Cardiac fibroblast (primary cell): ENCODE results near the gene KCNQ5.

Experiments
- DNase-seq, 2 donors: peaks; one replicate each; pipeline versions ENCODE4 v3.0.0 to v3.0.0-alpha.2; 2010; ENCODE audit warnings: low read depth in 2 of 2
- H3K4me3 ChIP-seq, 2 donors: replicated peaks in 1 of 2; 1 replicate in 1 of 2; 2 replicates in 1 of 2; pipeline ENCODE4 v1.5.1; 2011; ENCODE audit warnings: low read depth in 2 of 2, low read length in 2 of 2, mild to moderate bottlenecking in 2 of 2, moderate library complexity in 1 of 2
- TF ChIP-seq, protein P1 (sequence below): IDR thresholded peaks from one replicate; pipeline ENCODE4 v1.5.1; 2011; ENCODE audit warnings: low read depth, mild to moderate bottlenecking, low read length, inconsistent platforms

KCNQ5 gene

DNA sequence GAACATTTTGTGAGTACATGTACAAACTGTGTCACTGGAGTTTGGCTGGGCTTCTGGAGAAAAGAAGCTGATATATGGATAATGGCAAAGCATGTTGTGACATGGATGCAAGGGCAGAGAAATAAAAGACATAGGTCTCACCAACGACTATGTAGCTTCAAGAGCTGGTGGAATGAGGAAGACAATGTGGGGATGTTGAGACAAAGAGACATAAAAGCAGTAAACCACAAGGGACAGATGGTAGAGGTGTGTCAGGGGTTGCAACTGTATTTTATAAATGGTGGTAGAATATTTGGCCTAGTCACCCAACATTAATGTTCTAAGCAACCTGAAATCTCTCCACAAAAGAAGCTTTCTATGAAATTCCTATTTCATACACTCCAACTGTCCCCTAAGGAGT lies 199.0 kb downstream of the KCNQ5 start:
- no peak overlapping the region for H3K4me3 ChIP-seq
- no peak for DNase-seq

DNA sequence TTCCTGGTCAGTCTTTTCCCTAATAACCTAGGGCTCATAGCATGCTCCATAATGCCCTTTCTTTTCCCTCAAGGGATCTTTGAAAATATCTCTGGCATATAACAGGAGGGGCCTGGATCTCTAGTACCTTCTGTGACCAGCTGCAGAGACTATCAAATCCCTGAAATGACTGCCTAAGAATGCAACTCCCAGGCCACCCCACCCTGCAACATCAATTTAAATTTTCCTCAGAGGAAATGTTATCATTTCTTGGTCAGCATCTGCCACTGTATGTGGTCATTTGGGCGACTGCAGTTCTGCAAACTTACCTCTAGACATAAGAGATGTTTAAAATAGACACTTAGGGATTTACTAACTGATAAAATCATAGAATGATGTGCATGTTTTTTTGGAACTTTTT lies 200.2 kb downstream of the KCNQ5 start:
- TF ChIP-seq, protein P1, sequence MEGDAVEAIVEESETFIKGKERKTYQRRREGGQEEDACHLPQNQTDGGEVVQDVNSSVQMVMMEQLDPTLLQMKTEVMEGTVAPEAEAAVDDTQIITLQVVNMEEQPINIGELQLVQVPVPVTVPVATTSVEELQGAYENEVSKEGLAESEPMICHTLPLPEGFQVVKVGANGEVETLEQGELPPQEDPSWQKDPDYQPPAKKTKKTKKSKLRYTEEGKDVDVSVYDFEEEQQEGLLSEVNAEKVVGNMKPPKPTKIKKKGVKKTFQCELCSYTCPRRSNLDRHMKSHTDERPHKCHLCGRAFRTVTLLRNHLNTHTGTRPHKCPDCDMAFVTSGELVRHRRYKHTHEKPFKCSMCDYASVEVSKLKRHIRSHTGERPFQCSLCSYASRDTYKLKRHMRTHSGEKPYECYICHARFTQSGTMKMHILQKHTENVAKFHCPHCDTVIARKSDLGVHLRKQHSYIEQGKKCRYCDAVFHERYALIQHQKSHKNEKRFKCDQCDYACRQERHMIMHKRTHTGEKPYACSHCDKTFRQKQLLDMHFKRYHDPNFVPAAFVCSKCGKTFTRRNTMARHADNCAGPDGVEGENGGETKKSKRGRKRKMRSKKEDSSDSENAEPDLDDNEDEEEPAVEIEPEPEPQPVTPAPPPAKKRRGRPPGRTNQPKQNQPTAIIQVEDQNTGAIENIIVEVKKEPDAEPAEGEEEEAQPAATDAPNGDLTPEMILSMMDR, result no peak
- no peak overlapping the region for H3K4me3 ChIP-seq
- no peak for DNase-seq

More for the DNA sequence above, 199.0 kb downstream of the KCNQ5 start:
- TF ChIP-seq, protein P1, result no peak

DNA sequence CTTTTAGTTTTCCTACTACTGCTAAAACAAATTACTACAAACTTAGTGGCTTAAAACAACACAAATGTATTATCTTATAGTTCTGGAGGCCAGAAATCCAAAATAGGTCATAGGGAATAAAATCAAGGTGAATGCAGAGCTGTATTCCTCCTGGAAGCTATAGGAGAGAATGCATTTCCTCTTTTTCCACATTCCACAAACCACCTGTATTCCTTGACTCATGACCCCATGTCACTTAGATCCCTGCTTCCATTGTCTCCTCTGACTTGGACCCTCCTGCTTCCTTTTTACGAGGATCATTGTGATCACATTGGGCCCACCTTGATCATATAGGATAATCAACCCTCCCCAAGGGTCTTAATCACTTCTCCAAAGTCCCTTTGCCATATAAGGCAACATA lies 200.8 kb downstream of the KCNQ5 start:
- DNase-seq, result no peak
- H3K4me3 ChIP-seq, result no peak overlapping the region
- TF ChIP-seq, protein P1, result no peak

DNA sequence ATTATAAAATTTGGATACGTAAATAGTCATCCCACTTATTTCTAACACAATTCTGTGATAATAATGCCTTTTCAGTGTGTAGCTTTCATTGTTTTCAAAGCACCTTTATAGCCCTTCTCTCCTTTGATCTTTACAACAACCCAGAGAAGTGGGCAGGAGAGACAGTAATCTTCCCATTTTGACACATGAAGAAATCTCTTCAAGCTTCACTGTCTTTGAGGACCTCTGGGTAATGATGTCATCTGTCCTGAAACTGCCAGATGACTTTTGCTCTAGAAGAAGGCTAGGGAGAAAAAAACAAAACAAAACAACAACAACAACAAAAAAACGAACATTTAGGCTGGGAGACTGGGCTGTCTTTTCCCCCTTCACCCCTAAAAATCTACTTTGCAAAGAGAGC lies 203.0 kb downstream of the KCNQ5 start:
- no peak overlapping the region for H3K4me3 ChIP-seq
- TF ChIP-seq, protein P1, result no peak
- no peak for DNase-seq

DNA sequence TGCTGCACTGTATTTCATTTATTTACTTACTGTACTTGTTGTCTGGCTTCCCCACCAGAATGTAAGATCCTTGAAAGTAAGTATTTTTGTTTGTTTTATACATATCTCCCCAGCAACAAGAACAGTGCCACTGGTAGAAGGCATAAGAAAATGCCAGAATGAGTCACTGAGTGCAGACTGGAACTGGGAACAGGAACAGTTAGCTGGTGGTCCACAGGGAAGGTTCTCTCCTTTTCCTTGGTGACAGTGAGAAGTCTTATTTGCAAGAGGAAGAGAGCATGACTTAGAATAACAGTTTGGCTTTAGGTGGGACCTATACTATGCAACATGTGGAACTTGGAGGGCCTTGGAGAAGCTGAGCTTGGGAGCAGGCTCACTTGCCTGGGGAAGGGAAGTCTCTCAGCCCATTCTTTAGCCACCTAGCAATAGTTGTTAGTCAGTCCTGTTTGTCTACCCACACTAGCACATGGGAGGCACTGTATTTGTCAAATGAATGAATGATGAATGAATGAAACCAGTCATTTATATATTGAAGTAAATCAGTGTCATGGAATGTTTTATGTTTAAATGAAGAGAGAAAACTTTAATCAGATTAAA lies 203.5 kb downstream of the KCNQ5 start:
- peak; percentile 66 to 76 for DNase-seq
- no peak overlapping the region for H3K4me3 ChIP-seq
- TF ChIP-seq, protein P1, result no peak

DNA sequence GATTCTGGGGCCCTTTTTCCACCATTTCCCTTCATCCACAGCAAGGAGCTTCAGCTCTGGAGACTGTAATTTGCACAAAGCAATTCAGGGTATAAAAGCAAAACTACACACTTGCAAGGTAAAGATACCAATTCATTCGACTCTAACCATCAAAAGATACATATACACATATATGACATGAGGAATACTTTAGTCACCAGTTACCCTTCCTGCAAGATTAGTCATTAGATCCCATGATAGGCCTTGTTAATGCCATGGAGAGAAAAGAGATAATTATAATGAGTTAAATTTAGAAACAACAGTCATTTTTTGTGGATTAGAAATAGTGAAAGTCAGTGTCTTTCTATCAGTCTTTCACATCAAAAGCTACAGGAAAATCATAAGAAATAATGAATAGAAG lies 204.2 kb downstream of the KCNQ5 start:
- TF ChIP-seq, protein P1, result no peak
- H3K4me3 ChIP-seq, result no peak overlapping the region
- DNase-seq, result peak; percentile 11 to 62

DNA sequence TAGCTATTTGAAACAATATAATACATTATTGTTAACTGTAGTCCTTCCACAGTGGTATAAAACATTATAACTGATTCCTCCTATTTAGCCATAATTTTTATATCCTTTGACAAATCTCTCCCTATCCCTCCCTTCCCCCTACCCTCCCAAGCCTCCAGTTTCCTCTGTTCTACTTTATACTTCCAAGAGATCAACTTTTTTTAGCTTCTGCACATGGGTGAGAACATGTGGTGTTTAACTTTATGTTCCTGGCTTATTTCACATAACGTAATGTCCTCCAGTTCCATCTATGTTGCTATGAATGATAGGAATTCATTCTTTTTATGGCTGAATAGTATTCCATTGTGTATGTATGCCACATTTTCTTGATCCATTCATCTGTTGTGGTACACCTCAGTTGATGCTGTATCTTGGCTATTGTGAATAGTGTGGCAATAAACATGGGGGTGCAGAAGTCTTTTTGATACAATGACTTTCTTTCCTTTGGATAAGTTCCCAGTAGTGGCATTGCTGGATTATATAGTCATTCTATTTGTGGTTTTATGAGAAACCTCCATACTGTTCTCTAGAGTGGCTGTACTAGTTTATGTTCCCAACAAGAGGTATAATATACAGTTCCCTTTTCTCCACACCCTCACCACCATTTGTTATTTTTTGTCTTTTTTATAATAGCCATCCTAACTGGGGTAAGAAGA lies 205.0 kb downstream of the KCNQ5 start:
- H3K4me3 ChIP-seq, result no peak overlapping the region
- TF ChIP-seq, protein P1, result no peak
- DNase-seq, result peak; percentile 65 to 84
